PC-3 (cell line): ENCODE results near the gene POLR2M. TPM values are rescaled to one million over a fixed set of nuclear protein-coding genes. Genes with fewer than 3 reads are reported as not detected.

Experiments used
- ATAC-seq: fragments of 200-7000 bp; cut with Tn5 transposase; 2 replicates; pipeline ENCODE4 v1.9.1; 2020; ENCODE audit warnings: mild to moderate bottlenecking, moderate library complexity
- BruUV-seq: library from RNA; stranded (reverse); fragments of 400-500 nt; replicated peaks from 2 replicates; lab custom pipeline; 2021; lab: Mats Ljungman, UMichigan
- CTCF ChIA-PET: fragments of 300-600 bp; sonication (Branson Sonifier 250); formaldehyde crosslinking; loops from one replicate; lab custom pipeline; 2022; ENCODE audit warnings: antibody characterized with exemption; lab: Charles Lee
- POLR2A ChIA-PET: fragments of 300-600 bp; sonication (Branson Sonifier 250); formaldehyde crosslinking; loops from one replicate; lab custom pipeline; 2022; ENCODE audit warnings: antibody characterized with exemption; ENCODE audit not compliant: unreplicated experiment; lab: Charles Lee
- DNase-seq: peaks from one replicate; pipeline ENCODE4 v3.0.0-alpha.2; 2015
- H2AFZ ChIP-seq: fragments of 300-600 bp; sonication (generic); 2 replicates; pipeline ENCODE4 v1.6.0; 2016; ENCODE audit warnings: antibody characterized with exemption, low read length
- H3F3A ChIP-seq: fragments of 300-600 bp; sonication (generic); one replicate; pipeline ENCODE4 v1.6.0; 2017; ENCODE audit warnings: antibody characterized with exemption, low read length, control low read depth, mild to moderate bottlenecking; ENCODE audit not compliant: unreplicated experiment
- H3K27ac ChIP-seq: fragments of 300-600 bp; sonication (generic); 2 replicates; pipeline ENCODE4 v1.5.1; 2016; ENCODE audit warnings: mild to moderate bottlenecking, low read length
- H3K27me3 ChIP-seq: fragments of 300-600 bp; sonication (generic); 2 replicates; pipeline ENCODE4 v1.6.1; 2016; ENCODE audit warnings: low read length, mixed read lengths
- H3K36me3 ChIP-seq: fragments of 300-600 bp; sonication (generic); 2 replicates; pipeline ENCODE4 v1.6.1; 2016; ENCODE audit warnings: low read depth, mixed run types, low read length, mixed read lengths
- H3K4me1 ChIP-seq: fragments of 300-600 bp; sonication (generic); 2 replicates; pipeline ENCODE4 v1.5.1; 2016; ENCODE audit warnings: low read length; ENCODE audit not compliant: insufficient read depth
- H3K4me2 ChIP-seq: fragments of 300-600 bp; sonication (generic); 2 replicates; pipeline ENCODE4 v1.6.0; 2016; ENCODE audit warnings: low read length
- H3K4me3 ChIP-seq: fragments of 300-600 bp; sonication (generic); 2 replicates; pipeline ENCODE4 v1.5.1; 2016; ENCODE audit warnings: mild to moderate bottlenecking, low read length, mixed read lengths
- H3K79me2 ChIP-seq: fragments of 300-600 bp; sonication (generic); 2 replicates; pipeline ENCODE4 v1.6.1; 2017; ENCODE audit warnings: low read length, mixed read lengths
- H3K9ac ChIP-seq: fragments of 300-600 bp; sonication (generic); 2 replicates; pipeline ENCODE4 v1.6.0; 2016; ENCODE audit warnings: mild to moderate bottlenecking, low read length
- H3K9me2 ChIP-seq: fragments of 300-600 bp; sonication (generic); replicated peaks from 2 replicates; pipeline ENCODE4 v1.6.1; 2016; ENCODE audit warnings: mixed run types, low read length, mixed read lengths
- H3K9me3 ChIP-seq: fragments of 300-600 bp; sonication (generic); 2 replicates; pipeline ENCODE4 v1.6.1; 2016; ENCODE audit warnings: low read length, mixed read lengths
- H4K20me1 ChIP-seq: fragments of 300-600 bp; sonication (generic); 2 replicates; pipeline ENCODE4 v1.6.1; 2016; ENCODE audit warnings: low read length, mixed read lengths
- EZH2 ChIP-seq: fragments of 300-600 bp; sonication (generic); IDR thresholded peaks from one replicate; pipeline ENCODE4 v1.6.1; 2017; ENCODE audit warnings: antibody characterized with exemption, mild to moderate bottlenecking, low read length; ENCODE audit not compliant: unreplicated experiment
- EZH2phosphoT487 ChIP-seq: fragments of 300-600 bp; sonication (generic); IDR thresholded peaks from 2 replicates; pipeline ENCODE4 v1.6.1; 2018; ENCODE audit warnings: mild to moderate bottlenecking, antibody characterized with exemption, low read length, borderline replicate concordance
- intact Hi-C: fragments of 100-400 bp; cut with micrococcal nuclease; formaldehyde crosslinking; loops from 2 replicates; pipeline ENCODE4 v1.9.0; 2023
- total RNA-seq: library from RNA; depleted of rRNA; stranded (reverse); fragments of >200 nt; gene quantifications from 2 replicates; pipeline ENCODE4 v1.2.3, GENCODE V29; 2014
- TF ChIP-seq, protein P1 (sequence below): fragments of 300-600 bp; sonication (generic); conservative IDR thresholded peaks from 2 replicates; pipeline ENCODE4 v1.5.1; 2017; ENCODE audit warnings: antibody characterized with exemption, low read depth, mild to moderate bottlenecking, low read length

Gene POLR2M
- total RNA-seq, 1 experiment from 2014 or later, result 487 TPM

GRCh38 chr15:57665194-57665593, 41.3 kb upstream of the POLR2M start:
- intact Hi-C loops, result loop anchor here (5.0 kb wide), 1 partner anchor 407 kb away; no protein-coding TSS in a partner anchor
- H3K79me2 ChIP-seq, result no peaks in the 10 kb centered on the region
- POLR2A ChIA-PET, result interaction anchor here (0.6 kb wide), 1 partner anchor 196 kb away, joined by 3 read pairs; no protein-coding TSS in a partner anchor
- no peaks in the 10 kb centered on the region for H4K20me1 ChIP-seq
- H3K27me3 ChIP-seq, result no peaks in the 10 kb centered on the region
- H3K4me2 ChIP-seq, result no peak overlapping the region
- H3K4me1 ChIP-seq, result peaks cover 8% of the 10 kb centered on the region; the same call in 1 of the 2 replicates
- CTCF ChIA-PET, result interaction anchor here (0.6 to 0.9 kb wide), 2 partner anchors 85 to 406 kb away, joined by 3 read pairs; no protein-coding TSS in a partner anchor
- no peak overlapping the region for H3K27ac ChIP-seq
- no peaks in the 10 kb centered on the region for H3K9me2 ChIP-seq
- no peak overlapping the region for H3K4me3 ChIP-seq
- no peak overlapping the region for H2AFZ ChIP-seq
- TF ChIP-seq EZH2phosphoT487 (no peak), EZH2 (no peak)
- TF ChIP-seq, protein P1, sequence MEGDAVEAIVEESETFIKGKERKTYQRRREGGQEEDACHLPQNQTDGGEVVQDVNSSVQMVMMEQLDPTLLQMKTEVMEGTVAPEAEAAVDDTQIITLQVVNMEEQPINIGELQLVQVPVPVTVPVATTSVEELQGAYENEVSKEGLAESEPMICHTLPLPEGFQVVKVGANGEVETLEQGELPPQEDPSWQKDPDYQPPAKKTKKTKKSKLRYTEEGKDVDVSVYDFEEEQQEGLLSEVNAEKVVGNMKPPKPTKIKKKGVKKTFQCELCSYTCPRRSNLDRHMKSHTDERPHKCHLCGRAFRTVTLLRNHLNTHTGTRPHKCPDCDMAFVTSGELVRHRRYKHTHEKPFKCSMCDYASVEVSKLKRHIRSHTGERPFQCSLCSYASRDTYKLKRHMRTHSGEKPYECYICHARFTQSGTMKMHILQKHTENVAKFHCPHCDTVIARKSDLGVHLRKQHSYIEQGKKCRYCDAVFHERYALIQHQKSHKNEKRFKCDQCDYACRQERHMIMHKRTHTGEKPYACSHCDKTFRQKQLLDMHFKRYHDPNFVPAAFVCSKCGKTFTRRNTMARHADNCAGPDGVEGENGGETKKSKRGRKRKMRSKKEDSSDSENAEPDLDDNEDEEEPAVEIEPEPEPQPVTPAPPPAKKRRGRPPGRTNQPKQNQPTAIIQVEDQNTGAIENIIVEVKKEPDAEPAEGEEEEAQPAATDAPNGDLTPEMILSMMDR, result no peak
- no peaks in the 10 kb centered on the region for H3K36me3 ChIP-seq
- no peak overlapping the region for H3K9ac ChIP-seq
- ATAC-seq (no peak), DNase-seq (no peak)
- BruUV-seq, result no TSS peak
- H3K9me3 ChIP-seq, result no peaks in the 10 kb centered on the region
- no peaks in the 10 kb centered on the region for H3F3A ChIP-seq

- H3K27me3 ChIP-seq, result no peaks in the 10 kb centered on the region
- no peaks in the 10 kb centered on the region for H3K36me3 ChIP-seq
- intact Hi-C loops, result loop anchor here (2.0 to 5.0 kb wide), 2 partner anchors 41 to 406 kb away; partner anchors contain the start of gene POLR2M
- no peak overlapping the region for H3K9ac ChIP-seq
- no peaks in the 10 kb centered on the region for H3F3A ChIP-seq
- H3K4me2 ChIP-seq, result no peak overlapping the region
- no peaks in the 10 kb centered on the region for H3K9me2 ChIP-seq
- no peak for DNase-seq
- no peaks in the 10 kb centered on the region for H3K9me3 ChIP-seq
- ChIA-PET POLR2A (no interaction called here), CTCF (no interaction called here)
- H3K27ac ChIP-seq, result no peak overlapping the region
- no peak overlapping the region for H3K4me3 ChIP-seq
- peaks cover 8% of the 10 kb centered on the region; the same call in 1 of the 2 replicates for H3K4me1 ChIP-seq
- H4K20me1 ChIP-seq, result no peaks in the 10 kb centered on the region
- H2AFZ ChIP-seq, result no peak overlapping the region
- ATAC-seq, result no peak
- BruUV-seq, result no TSS peak
- TF ChIP-seq EZH2 (no peak), EZH2phosphoT487 (no peak)
- TF ChIP-seq, protein P1, result no peak
- H3K79me2 ChIP-seq, result no peaks in the 10 kb centered on the region
These were observed 40.6 kb upstream of the POLR2M start for GRCh38 chr15:57665939-57666338.

GRCh38 chr15:57667171-57667849, 39.2 kb upstream of the POLR2M start:
- no peaks in the 10 kb centered on the region for H3K9me3 ChIP-seq
- peak; percentile 65 for DNase-seq
- ATAC-seq, result peak; percentile 93
- H2AFZ ChIP-seq, result peak overlapping the region; percentile 31; the same call in 1 of the 2 replicates
- TF ChIP-seq, protein P1, result peak; percentile 63
- TF ChIP-seq EZH2 (no peak), EZH2phosphoT487 (no peak)
- H3K4me1 ChIP-seq, result 0 out of 2 replicates have a peak, but pooled peaks cover under 1% of the 10 kb centered on the region
- intact Hi-C loops, result loop anchor here (1.0 to 5.0 kb wide), 3 partner anchors 39 to 405 kb away; partner anchors contain the start of gene POLR2M
- H3K36me3 ChIP-seq, result no peaks in the 10 kb centered on the region
- no TSS peak for BruUV-seq
- no peaks in the 10 kb centered on the region for H4K20me1 ChIP-seq
- ChIA-PET POLR2A (no interaction called here), CTCF (interaction anchor here (0.7 kb wide), 1 partner anchor 256 kb away, joined by 4 read pairs; no protein-coding TSS in a partner anchor)
- H3K9ac ChIP-seq, result 0 out of 2 replicates have a peak overlapping the region, but pooled peaks have one; percentile 1
- peak overlapping the region; percentile 31; the same call in 1 of the 2 replicates for H3K4me3 ChIP-seq
- H3K79me2 ChIP-seq, result no peaks in the 10 kb centered on the region
- no peaks in the 10 kb centered on the region for H3K27me3 ChIP-seq
- no peaks in the 10 kb centered on the region for H3K9me2 ChIP-seq
- H3K27ac ChIP-seq, result no peak overlapping the region
- peak overlapping the region; percentile 60 for H3K4me2 ChIP-seq
- no peaks in the 10 kb centered on the region for H3F3A ChIP-seq
